NT2/D1 (cell line): ENCODE measurements around the gene TMEM39A.

Experiments
- DNase-seq: peaks from one replicate; pipeline ENCODE4 v3.0.0-alpha.2; 2011; ENCODE audit warnings: low read depth, low spot score
- H3K27me3 ChIP-seq: 2 replicates; pipeline ENCODE4 v1.6.0; 2011; ENCODE audit warnings: mild to moderate bottlenecking; ENCODE audit not compliant: insufficient read length, insufficient read depth
- H3K36me3 ChIP-seq: 2 replicates; pipeline ENCODE4 v1.6.1; 2011; ENCODE audit warnings: mild to moderate bottlenecking, low read length, mixed read lengths; ENCODE audit not compliant: insufficient read depth, insufficient read length
- H3K4me1 ChIP-seq: 2 replicates; pipeline ENCODE4 v1.5.1; 2011; ENCODE audit not compliant: insufficient read depth, insufficient read length
- H3K4me3 ChIP-seq: 2 replicates; pipeline ENCODE4 v1.5.1; 2011; ENCODE audit warnings: low read depth; ENCODE audit not compliant: insufficient read length
- H3K9ac ChIP-seq: 2 replicates; pipeline ENCODE4 v1.6.0; 2011; ENCODE audit warnings: low read depth; ENCODE audit not compliant: insufficient read length
- H3K9me3 ChIP-seq: 2 replicates; pipeline ENCODE4 v1.5.1; 2011; ENCODE audit warnings: mild to moderate bottlenecking, low read length; ENCODE audit not compliant: insufficient read depth
- SUZ12 ChIP-seq: IDR thresholded peaks from 2 replicates; pipeline ENCODE4 v1.6.1; 2011; ENCODE audit not compliant: insufficient read length, insufficient read depth; ENCODE audit errors: extremely low read depth
- YY1 ChIP-seq: IDR thresholded peaks from 2 replicates; pipeline ENCODE4 v1.6.1; 2011; ENCODE audit not compliant: insufficient read length, insufficient read depth
- ZNF274 ChIP-seq: IDR thresholded peaks from 2 replicates; pipeline ENCODE4 v1.6.1; 2011; ENCODE audit warnings: mild to moderate bottlenecking, low read depth, low read length

The TMEM39A gene

DNA sequence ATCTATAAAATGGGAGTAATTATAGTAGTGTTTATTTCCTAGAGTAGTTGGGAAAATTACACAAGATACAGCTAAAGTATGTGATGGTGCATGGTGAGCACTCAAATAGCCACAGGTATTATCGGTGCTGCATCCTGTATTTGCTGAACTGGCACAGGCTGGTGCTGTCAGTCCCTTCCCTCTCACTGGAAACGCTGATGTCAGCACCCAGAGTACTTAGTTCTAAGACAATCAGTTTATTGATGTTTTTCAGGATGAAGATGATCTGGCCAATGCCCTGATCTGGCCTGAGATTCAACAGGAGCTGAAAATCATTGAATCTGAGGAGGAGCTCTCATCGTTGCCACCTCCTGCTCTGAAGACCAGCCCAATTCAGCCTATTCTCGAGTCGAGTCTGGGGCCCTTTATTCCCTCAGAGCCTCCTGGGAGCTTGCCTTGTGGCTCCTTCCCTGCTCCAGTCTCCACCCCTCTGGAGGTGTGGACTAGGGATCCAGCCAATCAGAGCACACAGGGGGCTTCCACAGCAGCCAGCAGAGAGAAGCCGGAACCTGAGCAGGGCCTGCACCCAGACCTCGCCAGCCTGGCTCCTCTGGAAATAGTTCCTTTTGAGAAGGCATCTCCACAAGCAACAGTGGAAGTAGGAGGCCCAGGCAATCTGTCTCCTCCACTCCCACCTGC is 49.7 kb downstream of the TMEM39A start:
- Histone ChIP-seq H3K4me3 (no peak overlapping the region), H3K9ac (no peak overlapping the region), H3K27me3 (no peaks in the 10 kb centered on the region), H3K9me3 (no peaks in the 10 kb centered on the region), H3K4me1 (no peaks in the 10 kb centered on the region), H3K36me3 (peaks cover 11% of the 10 kb centered on the region)
- no peak for TF ChIP-seq ZNF274
- no peak for TF ChIP-seq SUZ12
- no peak for TF ChIP-seq YY1
- DNase-seq, result no peak

DNA sequence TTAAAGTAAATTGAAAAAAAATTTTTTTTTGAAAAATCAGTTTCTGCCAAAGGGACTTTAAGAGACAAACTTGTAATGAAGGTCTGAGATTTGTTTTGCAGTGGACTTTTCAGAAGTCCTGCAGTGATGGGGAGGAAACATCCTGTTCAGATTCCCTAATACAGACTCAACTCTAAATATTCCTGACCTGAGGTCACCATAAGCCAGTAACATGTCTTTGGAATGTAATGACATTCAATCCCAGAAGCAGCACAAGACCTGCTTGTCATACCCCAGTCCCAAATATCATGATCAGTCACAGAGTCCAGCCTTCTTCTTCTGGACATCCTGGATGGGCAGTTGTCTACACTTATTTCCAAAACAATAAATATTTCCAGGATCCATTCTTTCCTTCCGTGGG is 53.6 kb downstream of the TMEM39A start:
- Histone ChIP-seq H3K36me3 (peaks cover 6% of the 10 kb centered on the region), H3K9ac (no peak overlapping the region), H3K27me3 (no peaks in the 10 kb centered on the region), H3K4me1 (no peaks in the 10 kb centered on the region), H3K9me3 (no peaks in the 10 kb centered on the region), H3K4me3 (no peak overlapping the region)
- no peak for DNase-seq
- no peak for TF ChIP-seq YY1
- TF ChIP-seq ZNF274, result no peak
- TF ChIP-seq SUZ12, result no peak

DNA sequence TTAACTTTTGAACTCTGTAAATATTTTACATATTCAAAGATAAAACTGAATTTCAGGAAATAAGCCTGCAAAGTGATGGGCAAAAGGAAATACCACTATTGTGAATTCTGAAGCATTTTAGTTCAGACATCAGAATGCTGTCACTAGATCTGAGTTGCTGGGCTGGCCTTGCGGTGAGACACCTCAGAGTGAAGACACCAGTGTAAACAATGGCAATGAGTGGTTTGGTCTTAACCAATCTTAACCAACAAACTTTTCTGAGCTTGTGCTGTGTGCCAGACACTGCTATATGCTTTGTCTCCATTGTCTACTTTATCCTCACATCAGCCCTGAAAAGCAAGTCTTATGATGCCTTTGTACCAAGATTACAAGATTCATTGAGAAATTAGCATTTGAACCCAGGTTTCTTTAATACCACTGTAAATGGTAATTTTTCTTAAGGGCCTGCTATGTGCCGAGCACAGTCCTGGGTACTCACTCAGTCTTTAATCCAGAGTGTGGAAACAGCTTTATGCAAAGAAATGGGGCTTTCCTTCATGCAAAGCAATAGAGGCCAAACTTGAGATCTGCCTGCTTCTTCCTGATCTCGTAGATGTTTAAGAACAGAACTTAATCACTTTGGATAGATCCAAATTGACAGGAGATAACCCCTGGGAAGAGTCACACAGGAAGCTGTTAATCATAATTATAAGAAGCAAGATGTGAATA is 55.0 kb downstream of the TMEM39A start:
- TF ChIP-seq ZNF274 (no peak), YY1 (no peak), SUZ12 (no peak)
- Histone ChIP-seq H3K27me3 (no peaks in the 10 kb centered on the region), H3K9me3 (no peaks in the 10 kb centered on the region), H3K4me3 (no peak overlapping the region), H3K4me1 (no peaks in the 10 kb centered on the region), H3K36me3 (no peaks in the 10 kb centered on the region), H3K9ac (no peak overlapping the region)
- no peak for DNase-seq

- Histone ChIP-seq H3K36me3 (peaks cover 3% of the 10 kb centered on the region), H3K27me3 (no peaks in the 10 kb centered on the region), H3K4me1 (no peaks in the 10 kb centered on the region), H3K4me3 (no peak overlapping the region), H3K9ac (no peak overlapping the region), H3K9me3 (no peaks in the 10 kb centered on the region)
- TF ChIP-seq YY1 (no peak), SUZ12 (no peak), ZNF274 (no peak)
- no peak for DNase-seq
Measured at GRCh38 chr3:119405315-119405714, 58.1 kb downstream of the TMEM39A start.

DNA sequence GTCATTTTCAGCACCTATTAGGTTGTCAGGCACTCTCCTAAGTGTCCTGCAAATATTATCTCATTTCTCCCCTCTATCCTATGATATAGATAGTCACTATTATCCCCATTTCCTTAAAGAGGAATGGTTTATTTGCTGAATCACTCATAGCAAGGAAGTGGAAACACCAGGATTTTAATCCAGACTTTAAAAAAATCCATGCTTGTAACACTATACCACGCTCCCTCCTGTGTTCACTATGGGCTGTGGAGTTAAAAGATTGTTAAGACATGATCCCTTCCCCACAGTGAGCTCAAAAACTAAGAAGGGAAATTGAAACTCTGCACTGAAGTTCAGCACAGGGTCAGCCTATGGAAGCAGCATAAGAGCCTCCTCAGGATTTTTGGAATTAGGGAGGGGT is 60.2 kb downstream of the TMEM39A start:
- no peaks in the 10 kb centered on the region for H3K4me1 ChIP-seq
- no peak for TF ChIP-seq YY1
- no peak for TF ChIP-seq ZNF274
- no peak for TF ChIP-seq SUZ12
- no peak for DNase-seq
- H3K27me3 ChIP-seq, result no peaks in the 10 kb centered on the region
- no peaks in the 10 kb centered on the region for H3K9me3 ChIP-seq
- H3K36me3 ChIP-seq, result peaks cover 3% of the 10 kb centered on the region
- no peak overlapping the region for H3K9ac ChIP-seq
- no peak overlapping the region for H3K4me3 ChIP-seq

DNA sequence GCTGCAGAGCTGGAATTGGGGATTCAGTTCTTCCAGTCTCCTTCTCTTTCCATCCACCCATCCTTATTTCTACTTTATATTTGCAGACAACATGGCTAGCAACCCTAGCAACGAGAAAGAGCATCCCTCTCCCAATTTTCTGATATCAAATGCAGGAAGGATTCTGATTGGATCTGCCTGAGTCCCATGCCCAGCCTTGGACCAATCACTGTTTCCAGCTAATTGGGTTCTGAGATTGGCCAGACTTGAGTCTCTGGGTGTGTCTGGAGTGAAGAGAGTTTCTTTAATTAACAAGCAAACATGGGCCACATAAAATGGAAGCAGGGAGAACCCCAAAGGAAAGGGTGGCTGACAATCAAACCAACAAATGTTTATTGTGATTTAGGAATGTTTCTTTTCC is 60.6 kb downstream of the TMEM39A start:
- Histone ChIP-seq H3K4me3 (no peak overlapping the region), H3K36me3 (peaks cover 3% of the 10 kb centered on the region), H3K4me1 (no peaks in the 10 kb centered on the region), H3K9me3 (no peaks in the 10 kb centered on the region), H3K27me3 (no peaks in the 10 kb centered on the region), H3K9ac (no peak overlapping the region)
- TF ChIP-seq SUZ12 (no peak), YY1 (no peak)
- DNase-seq, result no peak

GRCh38 chr3:119401503-119402440 is 61.6 kb downstream of the TMEM39A start:
- no peaks in the 10 kb centered on the region for H3K4me1 ChIP-seq
- no peaks in the 10 kb centered on the region for H3K9me3 ChIP-seq
- no peaks in the 10 kb centered on the region for H3K27me3 ChIP-seq
- no peak overlapping the region for H3K9ac ChIP-seq
- peaks cover 3% of the 10 kb centered on the region for H3K36me3 ChIP-seq
- DNase-seq, result no peak
- no peak overlapping the region for H3K4me3 ChIP-seq
- TF ChIP-seq ZNF274 (no peak), SUZ12 (no peak), YY1 (no peak)
